Measurements from ENCODE around the gene TMEM39A.

The TMEM39A gene

GRCh38 chr3:119453822-119454221, 9.6 kb downstream of the TMEM39A start:
- DNase-seq: no peak

- no peak for DNase-seq
Measured at GRCh38 chr3:119444590-119444989, 18.8 kb downstream of the TMEM39A start.

GRCh38 chr3:119443179-119443578, 20.2 kb downstream of the TMEM39A start:
- no peak for DNase-seq

- no peak for DNase-seq
Measured at GRCh38 chr3:119437691-119438258, 25.6 kb downstream of the TMEM39A start.

- no peak for DNase-seq
Measured at GRCh38 chr3:119436977-119437376, 26.4 kb downstream of the TMEM39A start.

GRCh38 chr3:119434703-119435102, 28.7 kb downstream of the TMEM39A start:
- DNase-seq: no peak

GRCh38 chr3:119433613-119434325, 29.6 kb downstream of the TMEM39A start:
- no peak for DNase-seq

GRCh38 chr3:119428538-119428937, 34.9 kb downstream of the TMEM39A start:
- no peak for DNase-seq

- no peak for DNase-seq
Measured at GRCh38 chr3:119427669-119428068, 35.7 kb downstream of the TMEM39A start.

- DNase-seq: no peak
Measured at GRCh38 chr3:119420196-119420595, 43.2 kb downstream of the TMEM39A start.

GRCh38 chr3:119418641-119419040, 44.8 kb downstream of the TMEM39A start:
- DNase-seq: no peak

- DNase-seq: no peak
Measured at GRCh38 chr3:119417771-119418512, 45.5 kb downstream of the TMEM39A start.

- no peak for DNase-seq
Measured at GRCh38 chr3:119416873-119417272, 46.5 kb downstream of the TMEM39A start.

GRCh38 chr3:119413603-119414280, 49.7 kb downstream of the TMEM39A start:
- no peak for DNase-seq

GRCh38 chr3:119409844-119410243, 53.6 kb downstream of the TMEM39A start:
- DNase-seq: no peak

GRCh38 chr3:119408243-119408950, 55.0 kb downstream of the TMEM39A start:
- DNase-seq: no peak

- DNase-seq: no peak
Measured at GRCh38 chr3:119405315-119405714, 58.1 kb downstream of the TMEM39A start.

- no peak for DNase-seq
Measured at GRCh38 chr3:119403201-119403600, 60.2 kb downstream of the TMEM39A start.

GRCh38 chr3:119402791-119403190, 60.6 kb downstream of the TMEM39A start:
- DNase-seq: no peak

GRCh38 chr3:119401503-119402440, 61.6 kb downstream of the TMEM39A start:
- DNase-seq: no peak

- no peak for DNase-seq
Measured at GRCh38 chr3:119401069-119401468, 62.3 kb downstream of the TMEM39A start.

- DNase-seq: no peak
Measured at GRCh38 chr3:119400466-119400865, 62.9 kb downstream of the TMEM39A start.
